ENCODE results near the gene OR5K1. TPM values are rescaled to one million over a fixed set of nuclear protein-coding genes. Genes with fewer than 3 reads are reported as not detected.

OR5K1 gene
- total and polyA plus RNA-seq, 2 of the 8 experiments (the other 6 are each of a cell fraction or from before 2014, with no cell fraction given), result not detected

GRCh38 chr3:98513736-98514135 lies 50.7 kb downstream of the OR5K1 start:
- WGBS, 2 experiments (ENCODE audit: extremely low coverage in 1 of 2, insufficient coverage in 1 of 2, insufficient read length in 1 of 2, insufficient replicate concordance in 2 of 2, low coverage in 1 of 2, low lambda C conversion rate in 2 of 2, missing lambda C conversion rate in 1 of 2), result 96% methylated on average over 3 of the region's 3 CpGs; no CpG with 5 or more reads in 1 of the 2 experiments
- POLR2A ChIA-PET (ENCODE audit: partially characterized antibody), result interaction anchor here (0.8 to 1.1 kb wide), 2 partner anchors 10 to 188 kb away, joined by 3 to 4 read pairs; no protein-coding TSS in a partner anchor

More at GRCh38 chr3:98513736-98514135, 50.7 kb downstream of the OR5K1 start:
- no peak overlapping the region for H2AFZ ChIP-seq (ENCODE audit: low read length)
- no peaks in the 10 kb centered on the region for H3K23me2 ChIP-seq (ENCODE audit: low read depth, low read length)
- no peak overlapping the region for H2AK5ac ChIP-seq (ENCODE audit: low read depth, low read length)
- H3K9me3 ChIP-seq (ENCODE audit: insufficient read depth in 2 of 2, low read depth in 1 of 2, low read length in 1 of 2), result no peaks in the 10 kb centered on the region
- no peak overlapping the region for H3K23ac ChIP-seq (ENCODE audit: insufficient read length)
- no peak overlapping the region for H3K14ac ChIP-seq (ENCODE audit: insufficient read length)
- no peak overlapping the region for H4K5ac ChIP-seq (ENCODE audit: insufficient read length, low read depth, low read length)
- no peak overlapping the region for H3K9ac ChIP-seq (replicated peaks in 1 of 4; ENCODE audit: extremely low read depth in 1 of 4, low read depth in 3 of 4, low read length in 3 of 4)
- H2BK120ac ChIP-seq (replicated peaks; ENCODE audit: low read depth, low read length), result no peak overlapping the region
- H3K79me2 ChIP-seq (ENCODE audit: control insufficient read depth in 1 of 2, insufficient read depth in 2 of 2, low read length in 2 of 2), result peaks cover 0 to 5% of the 10 kb centered on the region in 2 experiments; a peak in 1 of 4 replicates
- no peaks in the 10 kb centered on the region for H3K4me1 ChIP-seq (replicated peaks in 1 of 4; ENCODE audit: control insufficient read depth in 3 of 4, insufficient read depth in 4 of 4, low read length in 3 of 4)
- no peak overlapping the region for H3K18ac ChIP-seq (ENCODE audit: extremely low read depth, low read length)
- H3K4me2 ChIP-seq (ENCODE audit: insufficient read depth in 1 of 2, low read depth in 2 of 2, low read length in 2 of 2), result no peak overlapping the region
- H3K4me3 ChIP-seq (ENCODE audit: extremely low read depth in 1 of 4, insufficient read depth in 2 of 4, low read depth in 3 of 4, low read length in 4 of 4), result no peak overlapping the region
- CTCF ChIA-PET (ENCODE audit: partially characterized antibody), result no interaction called here
- TF ChIP-seq GABPA (IDR thresholded peaks at IDR 0.05; ENCODE audit: borderline replicate concordance, insufficient read depth, low read length) (no peak), EZH2 (IDR thresholded peaks at IDR 0.05; ENCODE audit: low read depth, low read length, severe bottlenecking) (no peak), SP4 (IDR thresholded peaks at IDR 0.05; ENCODE audit: low read length) (no peak), EGR1 (IDR thresholded peaks at IDR 0.05; ENCODE audit: borderline replicate concordance, low read depth, low read length) (no peak), HDAC2 (IDR thresholded peaks at IDR 0.05; ENCODE audit: borderline replicate concordance in 1 of 2, low read depth in 2 of 2, low read length in 2 of 2) (no peak), SIN3A (conservative IDR thresholded peaks at IDR 0.05 in 1 of 2, IDR thresholded peaks at IDR 0.05 in 1 of 2; ENCODE audit: low read depth in 1 of 2, low read length in 2 of 2) (no peak), TAF1 (IDR thresholded peaks at IDR 0.05; ENCODE audit: low read depth, low read length) (no peak), JUND (IDR thresholded peaks at IDR 0.05; ENCODE audit: low read length) (no peak)
- no peaks in the 10 kb centered on the region for H3K79me1 ChIP-seq (ENCODE audit: low read depth, low read length)
- no peak overlapping the region for H4K91ac ChIP-seq (replicated peaks; ENCODE audit: insufficient read length, low read length)
- no peak for FAIRE-seq
- no peaks in the 10 kb centered on the region for H3K27me3 ChIP-seq (replicated peaks in 1 of 4; ENCODE audit: control insufficient read depth in 3 of 4, extremely low read depth in 1 of 4, insufficient read depth in 3 of 4, low read length in 3 of 4)
- no peak overlapping the region for H2BK20ac ChIP-seq (ENCODE audit: low read length)
- no peak overlapping the region for H3K27ac ChIP-seq (ENCODE audit: low read depth, low read length)
- H4K8ac ChIP-seq (ENCODE audit: extremely low read depth, insufficient read depth, low read length), result no peak overlapping the region
- DNase-seq (ENCODE audit: low read depth in 1 of 2, low spot score in 2 of 2), result no peak
- H3K36me3 ChIP-seq (ENCODE audit: control insufficient read depth in 2 of 4, insufficient read depth in 4 of 4, low read length in 3 of 4), result peaks cover 0 to 22% (median 8%) of the 10 kb centered on the region in 4 experiments; a peak in 5 of 8 replicates
- no peak overlapping the region for H3K56ac ChIP-seq (replicated peaks; ENCODE audit: insufficient read length, low read depth, low read length)
- H3K4ac ChIP-seq (replicated peaks; ENCODE audit: insufficient read length, low read depth, low read length), result no peak overlapping the region
- H2BK12ac ChIP-seq (ENCODE audit: low read depth, low read length), result no peak overlapping the region
- no peak overlapping the region for H2BK15ac ChIP-seq (ENCODE audit: low read length)
- no peaks in the 10 kb centered on the region for H4K20me1 ChIP-seq (replicated peaks in 1 of 2; ENCODE audit: control insufficient read depth in 1 of 2, insufficient read depth in 2 of 2, low read length in 2 of 2)
- H2BK5ac ChIP-seq (ENCODE audit: low read depth, low read length), result no peak overlapping the region

Measured in H1 (cell line).